Astrocyte (in vitro differentiated cells and primary cell): ENCODE results near the gene LANCL1. TPM values are rescaled to one million over a fixed set of nuclear protein-coding genes. Genes with fewer than 3 reads are reported as not detected.
A peak's percentile ranks its signal among the peaks of the same experiment; 100 is the strongest.

Source experiments
- DNase-seq: peaks from one replicate; pipeline ENCODE4 v3.0.0-alpha.2; 2010; ENCODE audit warnings: low read depth
- FAIRE-seq: peaks from 2 replicates; lab custom pipeline; 2011; peaks lifted over from hg19 to GRCh38; lab: Jason Lieb, UNC
- H2AFZ ChIP-seq: 2 replicates; pipeline ENCODE4 v1.6.0; 2012; ENCODE audit warnings: low read depth, low read length, inconsistent platforms
- H3K27ac ChIP-seq: 2 replicates; pipeline ENCODE4 v1.5.1; 2011; ENCODE audit warnings: low read depth, low read length, inconsistent platforms
- H3K27me3 ChIP-seq: 2 replicates; pipeline ENCODE4 v1.6.0; 2011; ENCODE audit warnings: low read length, inconsistent platforms; ENCODE audit not compliant: insufficient read depth
- H3K36me3 ChIP-seq: 2 replicates; pipeline ENCODE4 v1.5.1; 2011; ENCODE audit warnings: low read length, inconsistent platforms; ENCODE audit not compliant: insufficient read depth
- H3K4me1 ChIP-seq: 2 replicates; pipeline ENCODE4 v1.5.1; 2011; ENCODE audit warnings: low read length, inconsistent platforms; ENCODE audit not compliant: insufficient read depth
- H3K4me2 ChIP-seq: 2 replicates; pipeline ENCODE4 v1.6.0; 2012; ENCODE audit warnings: low read length, inconsistent platforms
- H3K4me3 ChIP-seq: 2 replicates; pipeline ENCODE4 v1.5.1; 2011; ENCODE audit warnings: low read depth, mild to moderate bottlenecking, low read length, inconsistent platforms; ENCODE audit not compliant: insufficient read depth
- H3K79me2 ChIP-seq: 2 replicates; pipeline ENCODE4 v1.6.0; 2012; ENCODE audit warnings: mild to moderate bottlenecking, low read length, inconsistent platforms; ENCODE audit not compliant: insufficient read depth
- H3K9ac ChIP-seq: 2 replicates; pipeline ENCODE4 v1.6.0; 2012; ENCODE audit warnings: mild to moderate bottlenecking, low read length, inconsistent platforms
- H3K9me3 ChIP-seq: 2 replicates; pipeline ENCODE4 v1.5.1; 2012; ENCODE audit warnings: low read depth, mild to moderate bottlenecking, low read length, inconsistent platforms; ENCODE audit not compliant: insufficient read depth
- H4K20me1 ChIP-seq: 2 replicates; pipeline ENCODE4 v1.6.0; 2012; ENCODE audit warnings: low read length, inconsistent platforms; ENCODE audit not compliant: insufficient read depth
- H3K27ac Mint-ChIP-seq: one replicate; pipeline ENCODE4 v1.8.0; 2021; ENCODE audit warnings: mild to moderate bottlenecking, mixed read lengths; ENCODE audit not compliant: unreplicated experiment
- H3K27me3 Mint-ChIP-seq: one replicate; pipeline ENCODE4 v1.8.0; 2021; ENCODE audit warnings: low read depth, mixed read lengths; ENCODE audit not compliant: unreplicated experiment
- H3K36me3 Mint-ChIP-seq: one replicate; pipeline ENCODE4 v1.8.0; 2021; ENCODE audit warnings: low read depth, mixed read lengths; ENCODE audit not compliant: unreplicated experiment
- H3K4me1 Mint-ChIP-seq: one replicate; pipeline ENCODE4 v1.8.0; 2021; ENCODE audit warnings: low read depth, mixed read lengths; ENCODE audit not compliant: unreplicated experiment
- H3K4me3 Mint-ChIP-seq: one replicate; pipeline ENCODE4 v1.8.0; 2021; ENCODE audit warnings: mild to moderate bottlenecking, moderate library complexity, mixed read lengths; ENCODE audit not compliant: unreplicated experiment
- H3K9me3 Mint-ChIP-seq: one replicate; pipeline ENCODE4 v1.8.0; 2021; ENCODE audit warnings: mild to moderate bottlenecking, mixed read lengths; ENCODE audit not compliant: unreplicated experiment
- EZH2 ChIP-seq: IDR thresholded peaks from 2 replicates; pipeline ENCODE4 v1.6.1; 2012; ENCODE audit warnings: mild to moderate bottlenecking, low read length, inconsistent platforms; ENCODE audit not compliant: insufficient read depth
- total RNA-seq: library from RNA; stranded (reverse); gene quantifications from 2 replicates; pipeline ENCODE4 v1.2.1, GENCODE V29; 2021
- TF ChIP-seq, protein P1 (sequence below): IDR thresholded peaks from 2 replicates; pipeline ENCODE4 v1.5.1; 2011; ENCODE audit warnings: low read depth, mild to moderate bottlenecking, inconsistent platforms, low read length, moderate library complexity; ENCODE audit not compliant: insufficient read depth

The LANCL1 gene
- total RNA-seq, 1 donor from 2014 or later = 38.3 TPM

DNA sequence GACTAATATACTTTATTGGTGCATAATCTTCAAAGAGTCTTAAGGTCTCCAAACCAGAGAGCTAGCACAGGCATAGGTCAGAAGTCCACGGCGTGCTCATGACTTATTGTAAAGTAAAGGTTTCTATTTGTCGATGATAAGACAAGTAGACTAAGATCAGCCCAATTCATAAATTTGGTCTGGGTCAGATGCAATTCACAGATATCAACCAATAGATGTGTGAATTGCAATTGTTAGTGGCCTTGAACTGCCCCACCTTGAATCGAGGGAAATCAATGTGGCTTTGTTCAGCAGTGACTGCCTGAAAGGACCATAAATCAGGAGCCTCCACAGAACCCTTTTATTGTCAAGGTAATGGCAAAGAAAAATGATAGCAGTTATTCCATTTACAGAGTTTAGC is 40.7 kb upstream of the LANCL1 start:
- DNase-seq (no peak), FAIRE-seq (no peak)

GRCh38 chr2:210515911-210516310 is 39.4 kb upstream of the LANCL1 start:
- H2AFZ ChIP-seq = no peak overlapping the region
- no peaks in the 10 kb centered on the region for H3K36me3 ChIP-seq
- H3K79me2 ChIP-seq = no peaks in the 10 kb centered on the region
- H3K9me3 ChIP-seq = no peaks in the 10 kb centered on the region
- Mint-ChIP-seq H3K4me1 (no peaks in the 10 kb centered on the region), H3K9me3 (peaks cover 2% of the 10 kb centered on the region), H3K27ac (no peak overlapping the region), H3K4me3 (no peak overlapping the region), H3K36me3 (no peaks in the 10 kb centered on the region), H3K27me3 (no peaks in the 10 kb centered on the region)
- no peak overlapping the region for H3K9ac ChIP-seq
- no peaks in the 10 kb centered on the region for H3K4me1 ChIP-seq
- FAIRE-seq = no peak
- no peak for TF ChIP-seq EZH2
- TF ChIP-seq, protein P1, sequence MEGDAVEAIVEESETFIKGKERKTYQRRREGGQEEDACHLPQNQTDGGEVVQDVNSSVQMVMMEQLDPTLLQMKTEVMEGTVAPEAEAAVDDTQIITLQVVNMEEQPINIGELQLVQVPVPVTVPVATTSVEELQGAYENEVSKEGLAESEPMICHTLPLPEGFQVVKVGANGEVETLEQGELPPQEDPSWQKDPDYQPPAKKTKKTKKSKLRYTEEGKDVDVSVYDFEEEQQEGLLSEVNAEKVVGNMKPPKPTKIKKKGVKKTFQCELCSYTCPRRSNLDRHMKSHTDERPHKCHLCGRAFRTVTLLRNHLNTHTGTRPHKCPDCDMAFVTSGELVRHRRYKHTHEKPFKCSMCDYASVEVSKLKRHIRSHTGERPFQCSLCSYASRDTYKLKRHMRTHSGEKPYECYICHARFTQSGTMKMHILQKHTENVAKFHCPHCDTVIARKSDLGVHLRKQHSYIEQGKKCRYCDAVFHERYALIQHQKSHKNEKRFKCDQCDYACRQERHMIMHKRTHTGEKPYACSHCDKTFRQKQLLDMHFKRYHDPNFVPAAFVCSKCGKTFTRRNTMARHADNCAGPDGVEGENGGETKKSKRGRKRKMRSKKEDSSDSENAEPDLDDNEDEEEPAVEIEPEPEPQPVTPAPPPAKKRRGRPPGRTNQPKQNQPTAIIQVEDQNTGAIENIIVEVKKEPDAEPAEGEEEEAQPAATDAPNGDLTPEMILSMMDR = no peak
- no peak overlapping the region for H3K4me3 ChIP-seq
- H3K4me2 ChIP-seq = no peak overlapping the region
- H4K20me1 ChIP-seq = no peaks in the 10 kb centered on the region
- no peak for DNase-seq
- no peaks in the 10 kb centered on the region for H3K27me3 ChIP-seq
- H3K27ac ChIP-seq = no peak overlapping the region

More for the DNA sequence above, 40.7 kb upstream of the LANCL1 start:
- TF ChIP-seq, protein P1 = no peak
- no peak for TF ChIP-seq EZH2
- no peaks in the 10 kb centered on the region for H3K36me3 Mint-ChIP-seq
- Histone ChIP-seq H3K9me3 (no peaks in the 10 kb centered on the region), H3K27me3 (no peaks in the 10 kb centered on the region), H3K27ac (no peak overlapping the region), H3K4me1 (no peaks in the 10 kb centered on the region), H2AFZ (no peak overlapping the region), H3K79me2 (no peaks in the 10 kb centered on the region), H3K4me3 (no peak overlapping the region), H3K36me3 (no peaks in the 10 kb centered on the region), H3K4me2 (no peak overlapping the region), H3K9ac (no peak overlapping the region), H4K20me1 (no peaks in the 10 kb centered on the region)
- no peak overlapping the region for H3K27ac Mint-ChIP-seq
- peaks cover 2% of the 10 kb centered on the region for H3K9me3 Mint-ChIP-seq
- no peaks in the 10 kb centered on the region for H3K27me3 Mint-ChIP-seq
- H3K4me3 Mint-ChIP-seq = no peak overlapping the region
- H3K4me1 Mint-ChIP-seq = no peaks in the 10 kb centered on the region

GRCh38 chr2:210503725-210504191 is 27.2 kb upstream of the LANCL1 start:
- Mint-ChIP-seq H3K36me3 (no peaks in the 10 kb centered on the region), H3K27ac (no peak overlapping the region), H3K9me3 (peaks cover 19% of the 10 kb centered on the region), H3K4me1 (no peaks in the 10 kb centered on the region), H3K27me3 (no peaks in the 10 kb centered on the region), H3K4me3 (no peak overlapping the region)
- peak overlapping the region; percentile 71 for H3K4me2 ChIP-seq
- no peaks in the 10 kb centered on the region for H3K9me3 ChIP-seq
- H3K4me3 ChIP-seq = no peak overlapping the region
- H3K27me3 ChIP-seq = no peaks in the 10 kb centered on the region
- no peaks in the 10 kb centered on the region for H3K79me2 ChIP-seq
- H3K27ac ChIP-seq = no peak overlapping the region
- H2AFZ ChIP-seq = no peak overlapping the region
- no peak for FAIRE-seq
- no peak for DNase-seq
- no peaks in the 10 kb centered on the region for H3K36me3 ChIP-seq
- no peak overlapping the region for H3K9ac ChIP-seq
- no peaks in the 10 kb centered on the region for H3K4me1 ChIP-seq
- no peaks in the 10 kb centered on the region for H4K20me1 ChIP-seq
- no peak for TF ChIP-seq EZH2
- TF ChIP-seq, protein P1 = no peak
